Chondrocyte (in vitro differentiated cells): ENCODE data around the gene MYO18B. TPM values are rescaled to one million over a fixed set of nuclear protein-coding genes. Genes with fewer than 3 reads are reported as not detected.

ENCODE experiments used
- DNase-seq: peaks from one replicate; pipeline ENCODE4 v3.0.0; 2021; ENCODE audit warnings: mixed read lengths, low spot score
- H3K27ac Mint-ChIP-seq: one replicate; pipeline ENCODE4 v1.8.0; 2021; ENCODE audit warnings: mild to moderate bottlenecking, moderate library complexity, mixed read lengths; ENCODE audit not compliant: unreplicated experiment
- H3K27me3 Mint-ChIP-seq: 2 replicates; pipeline ENCODE4 v1.8.0; 2021; ENCODE audit warnings: low read depth, mixed read lengths
- H3K36me3 Mint-ChIP-seq: 2 replicates; pipeline ENCODE4 v1.8.0; 2021; ENCODE audit warnings: low read depth, mixed read lengths
- H3K4me1 Mint-ChIP-seq: 2 replicates; pipeline ENCODE4 v1.8.0; 2021; ENCODE audit warnings: low read depth, mild to moderate bottlenecking, mixed read lengths
- H3K4me3 Mint-ChIP-seq: one replicate; pipeline ENCODE4 v1.8.0; 2021; ENCODE audit warnings: mild to moderate bottlenecking, moderate library complexity, mixed read lengths; ENCODE audit not compliant: unreplicated experiment
- H3K9me3 Mint-ChIP-seq: 2 replicates; pipeline ENCODE4 v1.8.0; 2021; ENCODE audit warnings: low read depth, mixed read lengths
- CTCF ChIP-seq: fragments of 200-600 bp; sonication (generic); IDR thresholded peaks from 2 replicates; pipeline ENCODE4 v1.5.0; 2021; ENCODE audit warnings: antibody characterized with exemption, mild to moderate bottlenecking, moderate library complexity
- long read RNA-seq: library from polyadenylated mRNA; stranded (forward); transcript quantifications from one replicate; pipeline ENCODE4 v2.0.0, GENCODE V29; 2021
- total RNA-seq: library from RNA; stranded (reverse); gene quantifications from 3 replicates; pipeline ENCODE4 v1.2.1, GENCODE V29; 2021

MYO18B gene
- 0.10 to 0.20 TPM in 2 of 3 replicates, not detected in the other for total RNA-seq
- long read RNA-seq, result 0 reads

GRCh38 chr22:25741692-25742626 lies at the start of gene MYO18B:
Gene MYO18B (plus strand): TSS chr22:25742188. CDS start chr22:25761093, 18,905 bp downstream.
- Mint-ChIP-seq H3K27me3 (peaks cover 1% of the 10 kb centered on the region), H3K27ac (no peak within 1 kb of the TSS), H3K9me3 (no peaks in the 10 kb centered on the region), H3K4me1 (peaks cover 9% of the 10 kb centered on the region), H3K4me3 (no peak within 1 kb of the TSS), H3K36me3 (no peaks in the 10 kb centered on the region)
- no peak for TF ChIP-seq CTCF
- DNase-seq, result no peak

DNA sequence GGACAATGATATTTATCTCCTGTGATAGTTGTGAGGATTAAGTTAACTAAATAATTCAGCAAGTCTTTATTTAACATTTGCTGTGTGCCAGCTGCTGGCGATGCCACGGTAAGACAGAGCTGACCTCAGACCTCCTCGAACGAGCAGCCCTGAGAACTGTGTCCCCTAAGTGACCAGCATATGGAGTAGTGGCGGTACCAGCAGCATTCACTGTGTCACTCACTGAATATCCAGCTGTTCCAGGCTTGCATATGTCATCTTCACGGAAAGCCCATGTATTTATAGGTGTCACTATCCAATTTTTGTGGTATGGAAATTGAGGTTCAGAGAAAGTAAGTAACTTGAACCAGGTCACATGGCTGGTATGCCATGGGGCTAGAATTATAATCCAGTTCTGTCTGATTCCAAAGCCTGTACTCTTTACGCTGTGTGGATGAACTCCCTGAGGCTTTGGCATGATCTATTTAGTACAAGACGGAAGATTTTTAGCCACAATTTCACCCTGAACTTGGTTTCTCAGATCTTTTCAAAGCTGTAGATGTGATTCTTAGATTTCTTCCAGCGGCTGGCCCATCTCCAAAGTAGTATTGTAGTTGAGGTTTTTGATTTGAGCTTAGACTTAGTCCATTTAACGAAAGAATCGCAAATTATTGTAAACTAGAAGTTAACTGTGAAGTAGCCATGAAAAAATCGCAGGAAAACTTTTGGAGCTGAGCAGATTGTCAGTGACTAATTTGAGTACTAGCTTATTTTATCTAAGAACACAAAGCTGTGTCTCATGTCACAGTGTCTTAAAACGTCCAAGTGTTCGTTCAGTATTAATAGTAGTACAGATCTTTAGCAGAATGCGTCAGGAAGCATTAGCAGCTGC lies 49.4 kb upstream of the MYO18B start:
- no peak overlapping the region for H3K4me3 Mint-ChIP-seq
- H3K27me3 Mint-ChIP-seq, result peaks cover 3% of the 10 kb centered on the region
- no peak for TF ChIP-seq CTCF

DNA sequence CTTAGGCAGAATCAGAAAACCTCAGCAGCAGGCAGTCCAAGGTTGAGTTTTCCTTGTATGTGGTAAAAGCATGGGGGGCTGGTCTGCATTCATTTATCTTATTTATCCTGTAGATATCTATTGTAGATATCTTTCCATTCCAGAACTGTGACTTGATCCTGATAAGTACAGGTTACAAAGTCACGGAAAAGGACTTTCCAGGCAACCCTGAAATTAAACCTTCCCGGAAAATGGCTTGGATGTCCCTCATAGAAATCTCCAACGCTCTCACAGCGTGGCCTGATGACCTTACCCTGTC lies 48.8 kb upstream of the MYO18B start:
- TF ChIP-seq CTCF, result no peak
- peaks cover 3% of the 10 kb centered on the region for H3K27me3 Mint-ChIP-seq
- H3K36me3 Mint-ChIP-seq, result peaks cover 5% of the 10 kb centered on the region
- H3K27ac Mint-ChIP-seq, result no peak overlapping the region
- no peaks in the 10 kb centered on the region for H3K4me1 Mint-ChIP-seq
- H3K4me3 Mint-ChIP-seq, result no peak overlapping the region
- no peak for DNase-seq
- no peaks in the 10 kb centered on the region for H3K9me3 Mint-ChIP-seq

More for the DNA sequence above, 49.4 kb upstream of the MYO18B start:
- Mint-ChIP-seq H3K36me3 (peaks cover 5% of the 10 kb centered on the region), H3K4me1 (no peaks in the 10 kb centered on the region), H3K9me3 (no peaks in the 10 kb centered on the region), H3K27ac (no peak overlapping the region)
- no peak for DNase-seq

DNA sequence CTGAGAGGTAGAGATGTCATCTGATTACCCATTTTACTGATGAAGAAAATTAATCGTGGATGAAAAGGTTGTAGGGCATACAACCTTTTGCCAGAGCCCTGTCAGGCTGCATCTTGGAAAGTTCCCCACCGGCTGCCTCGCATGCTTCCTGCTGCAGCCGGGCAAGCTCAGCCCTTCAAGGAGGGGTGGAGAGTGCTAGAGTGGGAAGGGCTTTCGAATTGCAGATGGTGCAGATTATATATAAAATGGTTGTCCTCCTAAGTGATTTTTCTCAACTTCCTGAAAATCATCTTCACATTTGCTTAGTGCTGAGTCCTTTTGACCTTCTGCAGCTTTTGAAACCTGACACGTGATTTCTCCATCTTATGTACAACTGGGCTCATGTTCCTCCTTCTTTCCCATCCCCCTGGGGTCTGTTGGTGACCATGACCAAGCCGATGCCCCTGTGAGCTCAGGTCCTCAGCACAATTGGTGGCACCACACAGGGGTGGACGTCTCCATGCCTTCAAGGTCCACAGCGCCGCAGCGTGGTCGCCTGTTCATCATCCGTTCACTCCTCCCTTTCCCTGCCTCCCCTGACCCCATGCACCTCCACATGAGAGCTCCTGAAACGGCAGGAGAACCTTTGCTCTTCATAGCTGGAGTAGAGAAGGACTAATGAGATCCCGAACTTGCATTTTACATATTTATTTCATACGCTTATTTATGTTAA lies 47.6 kb upstream of the MYO18B start:
- peaks cover 3% of the 10 kb centered on the region for H3K27me3 Mint-ChIP-seq
- no peaks in the 10 kb centered on the region for H3K4me1 Mint-ChIP-seq
- no peaks in the 10 kb centered on the region for H3K9me3 Mint-ChIP-seq

More for the DNA sequence above, 47.6 kb upstream of the MYO18B start:
- Mint-ChIP-seq H3K36me3 (peaks cover 5% of the 10 kb centered on the region), H3K27ac (no peak overlapping the region), H3K4me3 (no peak overlapping the region)
- no peak for DNase-seq
- TF ChIP-seq CTCF, result no peak
